PC-9 (cell line): ENCODE results near the gene ZNF516. TPM values are rescaled to one million over a fixed set of nuclear protein-coding genes. Genes with fewer than 3 reads are reported as not detected.

Source experiments
- BruUV-seq: library from RNA; stranded (reverse); fragments of 400-500 nt; replicated peaks from 2 replicates; lab custom pipeline; 2021; lab: Mats Ljungman, UMichigan
- CTCF ChIA-PET: fragments of 300-600 bp; sonication (Branson Sonifier 250); formaldehyde crosslinking; loops from one replicate; lab custom pipeline; 2022; ENCODE audit warnings: antibody characterized with exemption; lab: Charles Lee
- POLR2A ChIA-PET: fragments of 300-600 bp; sonication (Branson Sonifier 250); formaldehyde crosslinking; loops from one replicate; lab custom pipeline; 2022; ENCODE audit warnings: antibody characterized with exemption; ENCODE audit not compliant: unreplicated experiment; lab: Charles Lee
- DNase-seq, 2 experiments: peaks; one replicate each; pipeline versions ENCODE4 v3.0.0 to v3.0.0-alpha.2; 2015 to 2022; ENCODE audit warnings: mixed read lengths in 1 of 2
- H2AFZ ChIP-seq: fragments of 200-600 bp; sonication (generic); 2 replicates; pipeline ENCODE4 v1.8.1; 2017; ENCODE audit warnings: antibody characterized with exemption
- H3F3A ChIP-seq: fragments of 200-600 bp; sonication (generic); 2 replicates; pipeline ENCODE4 v1.8.1; 2017; ENCODE audit warnings: antibody characterized with exemption, mild to moderate bottlenecking, low read depth; ENCODE audit not compliant: insufficient read depth
- H3K27ac ChIP-seq: fragments of 200-600 bp; sonication (generic); 2 replicates; pipeline ENCODE4 v1.6.1; 2016; ENCODE audit warnings: mixed run types
- H3K27me3 ChIP-seq: fragments of 200-600 bp; sonication (generic); 2 replicates; pipeline ENCODE4 v1.6.1; 2016; ENCODE audit warnings: low read depth, mixed run types; ENCODE audit not compliant: insufficient read depth
- H3K36me3 ChIP-seq: fragments of 200-600 bp; sonication (generic); 2 replicates; pipeline ENCODE4 v1.6.1; 2016; ENCODE audit warnings: low read depth, mixed run types
- H3K4me1 ChIP-seq: fragments of 200-600 bp; sonication (generic); replicated peaks from 2 replicates; pipeline ENCODE4 v1.6.1; 2016; ENCODE audit warnings: mixed run types; ENCODE audit not compliant: insufficient read depth
- H3K4me2 ChIP-seq: fragments of 200-600 bp; sonication (generic); 2 replicates; pipeline ENCODE4 v1.6.1; 2017; ENCODE audit warnings: mixed run types
- H3K4me3 ChIP-seq: fragments of 200-600 bp; sonication (generic); 2 replicates; pipeline ENCODE4 v1.6.1; 2016; ENCODE audit warnings: mixed run types
- H3K79me2 ChIP-seq: fragments of 200-600 bp; sonication (generic); 2 replicates; pipeline ENCODE4 v1.6.1; 2017; ENCODE audit warnings: low read depth, mixed run types
- H3K9me2 ChIP-seq: fragments of 200-600 bp; sonication (generic); 2 replicates; pipeline ENCODE4 v1.8.1; 2017; ENCODE audit warnings: mild to moderate bottlenecking; ENCODE audit not compliant: insufficient read depth
- H3K9me3 ChIP-seq: fragments of 200-600 bp; sonication (generic); 2 replicates; pipeline ENCODE4 v1.8.1; 2016; ENCODE audit warnings: low read depth; ENCODE audit not compliant: insufficient read depth
- H4K20me1 ChIP-seq: fragments of 200-600 bp; sonication (generic); 2 replicates; pipeline ENCODE4 v1.8.1; 2017; ENCODE audit not compliant: insufficient read depth
- CTCF ChIP-seq: fragments of 200-600 bp; sonication (generic); conservative IDR thresholded peaks from 2 replicates; pipeline ENCODE4 v1.6.1; 2017; ENCODE audit warnings: mixed run types, antibody characterized with exemption, mild to moderate bottlenecking, moderate library complexity
- EZH2 ChIP-seq: fragments of 200-600 bp; sonication (generic); IDR thresholded peaks from 2 replicates; pipeline ENCODE4 v1.8.0; 2017; ENCODE audit warnings: antibody characterized with exemption, low read depth
- intact Hi-C: fragments of 100-400 bp; cut with micrococcal nuclease; formaldehyde crosslinking; loops from one replicate; pipeline ENCODE4 v1.10.0; 2022; ENCODE audit not compliant: unreplicated experiment
- total RNA-seq: library from RNA; stranded (reverse); gene quantifications from 2 replicates; pipeline ENCODE4 v1.2.3, GENCODE V29; 2021

The ZNF516 gene
- total RNA-seq, 1 experiment from 2014 or later, result 32.7 TPM

GRCh38 chr18:76522551-76522950 is 27.5 kb upstream of the ZNF516 start:
- Histone ChIP-seq H3K9me3 (no peaks in the 10 kb centered on the region), H3K9me2 (no peaks in the 10 kb centered on the region), H3K79me2 (no peaks in the 10 kb centered on the region), H3K4me1 (peaks cover 19% of the 10 kb centered on the region), H4K20me1 (no peaks in the 10 kb centered on the region), H3K27ac (no peak overlapping the region), H3K4me3 (no peak overlapping the region), H3K27me3 (no peaks in the 10 kb centered on the region), H2AFZ (no peak overlapping the region), H3K36me3 (no peaks in the 10 kb centered on the region), H3K4me2 (no peak overlapping the region), H3F3A (peaks cover 14% of the 10 kb centered on the region)
- no peak for DNase-seq
- POLR2A ChIA-PET, result no interaction called here
- no peak for TF ChIP-seq CTCF
- no peak for TF ChIP-seq EZH2
- intact Hi-C loops, result no loop called here
- BruUV-seq, result no TSS peak
- CTCF ChIA-PET, result interaction anchor here (0.6 kb wide), 1 partner anchor 23 kb away, joined by 12 read pairs; no protein-coding TSS in a partner anchor

- no peaks in the 10 kb centered on the region for H3K36me3 ChIP-seq
Observed at GRCh38 chr18:76522122-76522503, 27.1 kb upstream of the ZNF516 start.

GRCh38 chr18:76521417-76522121 is 26.5 kb upstream of the ZNF516 start:
- Histone ChIP-seq H3K36me3 (no peaks in the 10 kb centered on the region), H3K79me2 (no peaks in the 10 kb centered on the region), H3K4me2 (no peak overlapping the region), H3K9me2 (no peaks in the 10 kb centered on the region), H3K9me3 (no peaks in the 10 kb centered on the region), H2AFZ (no peak overlapping the region), H3K27ac (no peak overlapping the region), H3K4me1 (peaks cover 19% of the 10 kb centered on the region), H3K27me3 (no peaks in the 10 kb centered on the region), H4K20me1 (no peaks in the 10 kb centered on the region), H3F3A (peaks cover 14% of the 10 kb centered on the region), H3K4me3 (no peak overlapping the region)
- CTCF ChIA-PET, result no interaction called here
- POLR2A ChIA-PET, result no interaction called here
- TF ChIP-seq EZH2 (no peak), CTCF (no peak)
- no peak for DNase-seq
- intact Hi-C loops, result no loop called here
- BruUV-seq, result no TSS peak

More at GRCh38 chr18:76522122-76522503, 27.1 kb upstream of the ZNF516 start:
- BruUV-seq, result no TSS peak
- H3K4me3 ChIP-seq, result no peak overlapping the region
- intact Hi-C loops, result no loop called here
- TF ChIP-seq EZH2 (no peak), CTCF (no peak)
- H3K9me3 ChIP-seq, result no peaks in the 10 kb centered on the region
- DNase-seq, result no peak
- H2AFZ ChIP-seq, result no peak overlapping the region
- no peaks in the 10 kb centered on the region for H3K27me3 ChIP-seq
- H3K4me2 ChIP-seq, result no peak overlapping the region
- no peak overlapping the region for H3K27ac ChIP-seq
- ChIA-PET CTCF (no interaction called here), POLR2A (no interaction called here)
- peaks cover 14% of the 10 kb centered on the region for H3F3A ChIP-seq
- H3K4me1 ChIP-seq, result peaks cover 19% of the 10 kb centered on the region
- H3K9me2 ChIP-seq, result no peaks in the 10 kb centered on the region
- H3K79me2 ChIP-seq, result no peaks in the 10 kb centered on the region
- no peaks in the 10 kb centered on the region for H4K20me1 ChIP-seq
